ENCODE measurements around the gene PHLDB2.

PHLDB2 gene

DNA sequence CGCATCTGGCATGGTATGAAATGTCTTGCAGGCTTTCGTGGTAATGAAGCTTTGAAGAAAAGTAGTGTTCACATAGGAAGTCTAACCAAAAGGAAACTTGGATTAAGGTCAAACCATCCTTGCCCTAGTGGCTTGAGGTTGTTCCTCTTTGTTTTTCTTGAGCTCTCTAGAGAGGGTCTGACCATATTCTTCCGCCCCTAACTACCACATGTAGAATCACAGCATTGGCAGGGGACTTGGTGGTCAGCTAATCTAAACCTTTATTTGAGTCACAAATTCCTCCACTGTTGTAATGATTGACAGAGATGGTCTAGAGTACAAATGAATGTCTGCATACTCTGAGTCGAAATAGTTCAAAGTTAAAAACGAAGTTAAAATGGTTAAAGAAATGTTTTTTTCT, 39.1 kb upstream of the PHLDB2 start:
- no peak for TF ChIP-seq CTCF (IDR thresholded peaks at IDR 0.05; ENCODE audit: low read depth, low read length)

DNA sequence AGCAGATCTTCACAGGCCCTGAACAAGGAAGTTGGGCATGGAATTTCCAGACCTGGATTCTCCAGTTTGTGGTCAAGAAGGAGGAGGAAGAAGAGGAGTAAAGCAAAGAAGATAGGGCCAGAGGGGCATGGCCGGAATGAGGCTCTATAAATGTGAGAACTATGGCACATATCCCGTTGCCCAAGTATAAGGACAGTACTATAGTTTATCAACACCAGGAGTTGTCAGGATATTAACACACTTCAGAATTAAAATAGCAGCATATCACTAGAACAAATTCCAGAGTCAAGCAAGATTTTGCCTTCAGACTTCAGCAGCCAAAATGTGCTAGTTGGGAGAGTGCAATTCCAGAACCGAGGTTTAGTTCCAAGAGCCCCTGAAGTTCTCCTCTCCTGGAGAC, 38.4 kb upstream of the PHLDB2 start:
- no peak overlapping the region for H3K4me3 ChIP-seq (ENCODE audit: low read depth, low read length)
- TF ChIP-seq CTCF (IDR thresholded peaks at IDR 0.05; ENCODE audit: low read depth, low read length): no peak

More for the DNA sequence above, 39.1 kb upstream of the PHLDB2 start:
- no peak overlapping the region for H3K4me3 ChIP-seq (ENCODE audit: low read depth, low read length)

DNA sequence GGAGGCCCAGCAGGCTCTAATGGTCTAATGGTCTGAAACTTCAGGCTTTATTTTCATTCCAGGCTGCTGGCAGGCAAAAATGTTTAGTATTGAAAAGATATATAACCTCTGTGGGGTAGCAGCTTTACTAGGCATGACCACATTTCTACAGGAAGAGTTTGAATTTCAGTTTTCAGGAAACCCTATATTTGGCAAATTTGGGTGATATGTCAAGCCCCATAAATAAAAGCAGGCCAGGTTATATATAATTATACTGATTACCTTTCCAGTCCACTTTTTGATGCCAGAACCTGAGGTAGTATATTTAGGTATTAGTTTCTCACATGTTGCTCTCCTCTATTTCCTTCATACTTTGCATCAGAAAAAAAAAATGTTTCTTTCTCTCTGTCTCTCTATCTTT, 37.2 kb upstream of the PHLDB2 start:
- TF ChIP-seq CTCF (IDR thresholded peaks at IDR 0.05; ENCODE audit: low read depth, low read length): no peak
- no peak overlapping the region for H3K4me3 ChIP-seq (ENCODE audit: low read depth, low read length)

DNA sequence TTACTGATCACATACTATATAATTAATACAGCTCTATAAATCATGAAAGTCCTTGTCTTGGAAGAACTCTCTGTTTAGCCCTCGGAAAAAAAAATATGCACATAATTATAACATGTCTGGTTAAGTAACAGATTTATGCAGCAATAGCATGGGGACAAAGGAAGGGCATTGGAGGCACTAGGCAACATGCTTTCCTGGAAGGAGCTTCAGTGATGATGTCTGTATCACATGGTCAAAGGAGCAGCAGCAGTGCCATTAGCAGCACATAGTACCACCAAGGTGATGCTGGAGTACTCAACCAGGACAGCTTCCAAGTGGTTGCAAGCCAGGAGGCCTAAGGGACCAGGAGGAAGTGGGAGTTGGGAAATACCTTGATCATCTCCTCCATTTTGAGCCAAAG, 36.3 kb upstream of the PHLDB2 start:
- no peak overlapping the region for H3K4me3 ChIP-seq (ENCODE audit: low read depth, low read length)
- TF ChIP-seq CTCF (IDR thresholded peaks at IDR 0.05; ENCODE audit: low read depth, low read length): no peak

- H3K4me3 ChIP-seq (ENCODE audit: low read depth, low read length): no peak overlapping the region
- TF ChIP-seq CTCF (IDR thresholded peaks at IDR 0.05; ENCODE audit: low read depth, low read length): no peak
Measured at GRCh38 chr3:111823341-111823855, 35.7 kb upstream of the PHLDB2 start.

GRCh38 chr3:111824351-111824750, 34.7 kb upstream of the PHLDB2 start:
- H3K4me3 ChIP-seq (ENCODE audit: low read depth, low read length): no peak overlapping the region
- no peak for TF ChIP-seq CTCF (IDR thresholded peaks at IDR 0.05; ENCODE audit: low read depth, low read length)

DNA sequence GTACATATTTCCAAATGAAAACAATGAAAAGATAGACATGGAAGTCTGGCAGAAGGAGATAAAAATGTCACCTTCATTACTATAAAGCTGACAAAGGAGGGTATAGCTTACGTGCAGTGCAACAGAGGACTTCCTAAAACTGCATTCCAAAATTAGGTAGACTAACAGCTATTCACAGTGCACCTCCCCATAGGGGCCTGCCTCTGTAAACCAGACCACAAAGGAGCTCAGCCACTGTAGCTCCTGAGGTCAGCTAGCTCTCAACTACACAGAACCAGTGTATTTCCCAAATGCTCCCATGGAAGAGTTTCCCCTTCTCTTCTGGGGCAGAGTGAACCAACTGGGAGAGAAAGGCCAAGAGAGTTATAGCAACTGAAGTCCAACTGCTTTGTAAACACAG, 31.2 kb upstream of the PHLDB2 start:
- no peak for TF ChIP-seq CTCF (IDR thresholded peaks at IDR 0.05; ENCODE audit: low read depth, low read length)
- no peak overlapping the region for H3K4me3 ChIP-seq (ENCODE audit: low read depth, low read length)

All from WI38 (cell line).